GM10847 (cell line): ENCODE results near the gene RAB31.

Experiments used
- POLR2A ChIP-seq: IDR thresholded peaks from 2 replicates; pipeline ENCODE4 v1.6.1; 2011; ENCODE audit not compliant: insufficient read length; ENCODE audit errors: extremely low read depth

RAB31 gene

DNA sequence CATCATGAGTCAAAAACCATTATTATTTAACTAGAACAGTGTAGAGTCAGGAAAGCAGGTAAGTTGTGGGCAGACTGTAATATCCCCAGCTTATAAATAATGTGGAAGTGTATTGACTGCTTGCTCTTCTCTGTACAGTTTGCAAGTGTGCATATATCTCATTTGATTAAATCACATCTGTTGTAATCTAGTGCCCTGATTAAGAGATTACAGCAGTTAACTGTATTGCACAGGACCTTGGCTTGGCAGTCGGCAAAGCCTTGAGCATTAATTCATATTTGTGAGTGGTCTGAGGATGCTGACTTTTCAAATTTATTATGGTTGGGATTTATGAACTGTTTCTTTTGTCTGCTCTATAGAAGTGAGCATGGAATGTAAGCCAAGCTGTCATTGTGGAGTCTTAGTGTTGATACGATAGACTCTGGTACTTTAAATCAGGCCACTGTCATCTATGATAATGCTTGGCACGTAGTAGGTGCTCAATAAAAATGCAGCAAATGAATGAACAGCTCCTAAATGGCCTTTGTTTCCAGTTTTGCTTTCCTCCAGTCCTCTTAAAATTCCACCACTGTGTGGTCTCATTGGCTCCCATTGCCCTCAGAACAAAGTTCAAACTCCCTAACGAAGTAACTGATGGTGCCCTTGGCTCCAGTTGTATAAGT lies 48.3 kb downstream of the RAB31 start:
- TF ChIP-seq POLR2A, result no peak

DNA sequence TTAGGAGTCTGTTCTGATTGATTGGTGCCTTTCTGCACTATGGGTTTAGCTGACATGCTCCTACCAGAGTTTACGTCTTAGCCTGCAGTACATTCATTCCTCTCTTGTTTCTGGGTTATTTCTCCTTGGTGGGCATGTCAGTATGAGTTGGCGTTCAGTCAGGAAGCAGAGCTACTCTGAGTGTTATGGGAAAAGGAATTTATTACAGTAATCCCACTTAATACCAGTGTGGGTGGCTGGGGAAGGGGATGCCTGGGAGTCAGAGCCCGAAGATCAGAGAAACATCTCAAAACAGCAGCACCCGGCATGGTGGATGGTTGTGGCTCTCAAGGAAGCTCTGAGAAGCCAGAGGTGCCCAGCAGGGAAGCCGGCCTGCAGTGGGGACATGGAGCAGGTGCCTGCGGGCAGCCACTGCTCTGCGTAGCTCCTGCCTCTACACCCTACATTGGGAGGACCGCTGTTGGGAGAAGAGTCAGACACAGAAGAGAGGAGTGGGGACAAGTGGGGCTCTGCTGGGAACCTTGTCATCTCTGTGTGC lies 48.9 kb downstream of the RAB31 start:
- no peak for TF ChIP-seq POLR2A

DNA sequence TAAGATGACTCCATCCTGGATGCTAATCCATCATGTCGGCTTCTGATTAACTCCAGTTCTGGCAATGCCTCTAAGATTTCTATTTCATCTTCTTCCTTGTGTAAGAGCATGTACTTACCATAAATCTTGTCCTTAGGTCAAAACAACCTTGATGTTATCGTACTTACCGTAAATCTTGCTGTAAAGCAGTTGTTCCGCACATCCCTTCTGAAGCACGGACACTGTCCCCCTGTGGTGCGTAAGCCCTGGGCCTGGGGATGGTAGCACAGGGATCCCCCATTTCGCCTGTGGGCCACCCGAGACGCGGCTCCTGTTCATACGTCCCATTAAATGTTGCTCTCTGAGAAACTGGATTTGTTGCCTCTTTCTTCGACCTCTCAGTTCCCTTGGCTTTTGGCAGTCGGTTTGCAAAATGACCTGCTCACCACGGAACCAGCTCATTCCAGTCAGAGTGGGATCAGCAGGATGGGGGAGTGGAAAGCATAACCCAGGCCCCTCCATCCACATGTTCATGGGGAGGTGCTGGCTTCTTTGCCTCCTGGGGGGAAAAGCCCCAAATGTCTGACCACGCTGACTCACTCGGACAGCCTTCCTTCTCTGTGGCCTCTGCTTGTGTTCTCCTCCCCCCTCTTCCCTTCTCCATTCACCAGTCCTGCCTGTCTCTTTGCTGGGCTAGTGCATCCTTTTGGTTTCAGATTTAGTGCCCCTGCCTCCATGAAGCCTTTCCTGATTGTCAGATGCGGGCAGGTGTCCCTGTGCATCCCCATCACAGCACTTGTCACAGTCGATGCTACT lies 49.9 kb downstream of the RAB31 start:
- no peak for TF ChIP-seq POLR2A

DNA sequence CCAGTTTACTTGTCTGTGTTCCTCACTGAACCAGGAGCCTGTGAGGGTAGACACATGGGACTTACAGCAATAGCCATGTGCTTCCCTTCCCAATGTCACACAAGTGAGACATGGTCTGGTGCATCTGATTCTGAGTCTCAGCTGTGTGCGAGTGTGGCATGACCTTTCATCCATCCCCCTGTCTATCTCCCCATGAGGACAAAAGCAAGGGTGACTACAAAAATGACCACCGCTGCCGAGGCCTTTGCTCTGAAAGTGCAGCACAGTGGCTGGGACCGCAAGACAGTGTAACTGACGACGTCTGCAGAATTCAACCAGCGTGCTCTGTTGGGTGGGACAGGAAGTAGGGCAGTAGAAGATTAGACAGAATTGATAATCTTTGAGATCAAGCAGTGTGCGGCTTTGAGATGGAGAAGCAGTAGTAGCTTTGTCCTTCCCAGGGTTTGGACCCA lies 50.5 kb downstream of the RAB31 start:
- no peak for TF ChIP-seq POLR2A

DNA sequence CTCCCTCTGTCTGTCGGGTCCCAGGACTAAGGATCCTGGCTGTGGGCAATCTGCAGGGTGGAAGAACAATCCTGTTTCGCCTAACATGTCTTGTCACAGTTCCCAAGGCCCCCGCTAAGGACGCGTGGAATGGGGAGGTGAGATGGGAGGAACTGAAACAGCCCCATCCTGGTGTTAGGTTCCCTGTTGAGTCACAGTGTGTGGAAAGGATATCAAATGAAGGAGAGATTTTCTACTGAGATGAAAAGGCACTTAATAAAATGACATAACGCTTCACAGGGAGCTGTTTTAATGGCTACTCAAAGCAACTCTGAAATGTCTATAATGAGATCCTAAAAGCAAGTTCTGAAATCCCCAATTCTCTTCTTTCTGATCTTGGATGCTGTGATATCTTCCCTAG lies 52.5 kb downstream of the RAB31 start:
- no peak for TF ChIP-seq POLR2A

DNA sequence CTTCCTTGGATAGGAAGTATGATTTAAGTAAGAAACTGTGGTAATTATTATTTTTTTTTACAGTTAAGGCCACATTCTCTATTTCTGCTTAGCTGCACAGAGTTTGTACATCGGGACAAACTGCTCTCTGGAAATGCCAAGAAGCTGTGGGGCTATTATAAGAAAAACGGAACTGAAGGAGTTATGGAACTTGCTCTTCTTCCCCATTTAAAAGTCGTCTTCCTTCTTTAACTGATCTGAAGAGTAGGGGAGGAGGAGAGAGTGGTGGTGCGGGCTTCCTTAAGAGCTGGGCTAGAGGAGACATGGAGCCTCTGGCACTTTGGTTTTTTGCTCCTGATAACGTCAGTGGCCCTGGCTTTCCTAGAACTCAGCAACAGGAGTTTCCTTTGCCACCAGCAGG lies 54.4 kb downstream of the RAB31 start:
- no peak for TF ChIP-seq POLR2A

DNA sequence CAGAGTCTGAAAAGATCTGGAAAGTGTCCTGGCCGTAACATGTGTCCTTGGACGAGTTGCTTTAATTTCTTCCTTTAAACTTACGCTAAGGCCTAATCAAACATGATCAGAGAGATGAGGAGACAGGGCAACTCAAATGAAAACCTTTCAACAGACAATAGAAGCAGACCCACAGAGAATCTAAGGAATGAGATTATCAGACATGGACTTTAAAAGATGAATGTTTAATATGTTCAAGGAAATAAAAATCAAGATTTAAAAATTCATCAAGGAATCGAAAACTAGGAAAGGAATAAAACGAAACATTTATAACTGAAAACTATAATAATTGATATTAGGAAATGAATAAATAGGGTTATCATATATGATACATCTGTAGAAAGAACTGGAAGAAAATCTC lies 55.1 kb downstream of the RAB31 start:
- no peak for TF ChIP-seq POLR2A

DNA sequence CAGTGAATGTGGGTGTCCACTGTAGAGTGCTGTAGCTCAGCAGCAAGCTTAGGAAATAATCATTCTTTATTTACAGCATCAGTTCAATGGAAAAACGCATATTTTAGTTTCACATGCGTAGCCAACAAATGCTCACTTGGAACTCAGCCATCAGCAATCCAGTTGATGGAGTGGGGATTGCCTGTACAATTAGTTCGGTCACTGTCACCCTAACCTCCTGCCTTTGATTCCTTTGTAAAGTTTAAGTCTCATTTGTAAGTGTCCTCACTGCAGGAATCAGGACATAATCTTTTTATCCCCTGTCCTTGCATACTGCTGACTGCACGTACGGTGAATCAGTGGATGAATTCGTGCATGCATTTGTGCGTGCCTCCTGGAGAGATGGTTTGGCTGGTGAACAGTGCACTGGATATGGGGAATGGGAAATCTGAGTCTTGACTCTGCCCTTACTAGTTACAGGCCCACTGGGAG lies 55.9 kb downstream of the RAB31 start:
- no peak for TF ChIP-seq POLR2A

DNA sequence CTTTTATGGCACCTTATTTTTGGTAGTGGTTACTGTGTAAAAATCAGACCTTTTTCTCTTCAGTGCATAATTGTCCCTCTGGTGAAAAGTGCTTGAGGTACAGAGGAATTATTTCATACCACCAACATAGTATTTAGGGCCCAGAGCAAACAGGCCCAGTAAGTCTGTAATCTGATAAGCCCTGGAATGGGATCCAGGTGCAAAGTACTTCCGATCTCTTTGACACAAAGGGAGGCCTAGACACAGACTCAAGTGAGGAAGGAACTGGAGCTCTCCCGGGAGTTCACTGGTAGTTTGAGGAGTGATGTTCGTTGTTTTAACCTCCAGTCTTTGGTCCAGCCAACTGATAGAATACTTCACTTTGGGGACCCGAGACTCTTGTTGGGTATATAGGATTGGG lies 57.4 kb downstream of the RAB31 start:
- TF ChIP-seq POLR2A, result no peak

DNA sequence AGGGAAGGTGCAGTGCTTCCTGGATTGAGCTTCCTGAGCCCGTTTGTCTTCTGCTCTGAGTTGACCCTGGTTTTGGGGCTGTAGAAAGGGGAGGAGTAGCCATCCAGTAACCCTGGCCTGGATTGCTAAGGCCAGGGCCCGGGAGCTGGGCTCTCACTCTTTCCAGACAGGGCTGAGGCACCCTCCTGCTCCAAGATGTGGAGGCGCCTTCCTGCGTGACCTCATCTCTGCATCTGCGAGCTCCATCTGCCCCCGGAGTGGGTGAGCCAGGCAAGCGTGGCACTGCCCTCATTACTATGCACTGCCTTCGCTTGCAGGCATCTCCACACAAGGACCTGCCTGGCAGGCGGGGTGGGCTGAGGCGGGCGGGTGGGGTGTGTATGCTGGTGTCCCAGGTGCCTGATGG lies 58.0 kb downstream of the RAB31 start:
- no peak for TF ChIP-seq POLR2A

DNA sequence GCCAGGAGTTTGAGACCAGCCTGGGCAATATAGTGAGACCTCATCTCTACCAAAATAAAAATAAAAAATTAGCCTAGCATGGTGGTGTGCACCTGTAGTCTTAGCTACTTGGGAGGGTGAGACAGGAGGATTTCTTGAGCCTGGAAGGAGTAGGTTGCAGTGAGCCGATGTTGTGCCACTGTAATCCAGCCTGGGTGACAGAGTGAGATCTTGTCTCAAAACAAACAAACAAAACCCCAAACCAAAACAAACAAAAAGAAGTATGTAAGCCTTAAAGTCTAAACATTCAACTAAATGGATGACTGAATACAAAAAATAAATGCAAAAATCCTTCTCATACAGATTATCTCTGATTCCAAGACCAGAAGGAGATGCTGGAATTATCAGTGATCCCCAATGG lies 58.6 kb downstream of the RAB31 start:
- no peak for TF ChIP-seq POLR2A

DNA sequence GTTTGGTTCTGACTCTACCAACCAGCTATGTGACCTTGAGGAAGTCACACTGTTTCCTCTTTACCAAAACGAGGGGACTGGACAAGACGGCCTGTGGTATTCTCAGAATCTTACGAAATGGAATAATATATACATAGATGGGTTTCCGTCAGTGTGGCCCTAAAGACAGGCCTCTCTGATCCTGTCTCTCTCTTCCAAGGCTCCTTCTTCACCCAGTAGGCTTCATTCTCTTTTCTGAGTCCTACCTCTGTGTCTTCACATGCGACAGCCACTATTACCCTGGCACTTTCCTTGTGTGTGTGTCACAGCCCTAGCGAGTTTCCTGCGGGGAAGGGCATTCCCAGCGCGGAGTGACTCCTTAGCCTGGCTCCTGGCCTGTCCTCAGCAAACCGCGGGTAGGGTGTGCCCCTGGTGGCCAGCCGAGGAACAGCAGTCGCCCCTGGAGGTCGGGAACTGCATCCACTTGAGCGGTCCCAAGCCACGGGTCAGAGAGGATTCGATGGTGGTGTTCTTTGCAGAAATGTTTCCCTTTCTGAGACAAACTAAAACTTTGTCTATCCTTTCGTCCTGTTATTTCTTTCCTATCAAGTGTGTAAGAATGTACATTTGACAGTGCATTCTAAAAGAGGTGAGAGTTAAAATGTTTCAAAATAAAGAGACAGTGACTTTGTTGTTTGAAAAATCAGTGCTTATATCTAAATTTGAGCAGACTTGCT lies 63.3 kb downstream of the RAB31 start:
- TF ChIP-seq POLR2A, result no peak

DNA sequence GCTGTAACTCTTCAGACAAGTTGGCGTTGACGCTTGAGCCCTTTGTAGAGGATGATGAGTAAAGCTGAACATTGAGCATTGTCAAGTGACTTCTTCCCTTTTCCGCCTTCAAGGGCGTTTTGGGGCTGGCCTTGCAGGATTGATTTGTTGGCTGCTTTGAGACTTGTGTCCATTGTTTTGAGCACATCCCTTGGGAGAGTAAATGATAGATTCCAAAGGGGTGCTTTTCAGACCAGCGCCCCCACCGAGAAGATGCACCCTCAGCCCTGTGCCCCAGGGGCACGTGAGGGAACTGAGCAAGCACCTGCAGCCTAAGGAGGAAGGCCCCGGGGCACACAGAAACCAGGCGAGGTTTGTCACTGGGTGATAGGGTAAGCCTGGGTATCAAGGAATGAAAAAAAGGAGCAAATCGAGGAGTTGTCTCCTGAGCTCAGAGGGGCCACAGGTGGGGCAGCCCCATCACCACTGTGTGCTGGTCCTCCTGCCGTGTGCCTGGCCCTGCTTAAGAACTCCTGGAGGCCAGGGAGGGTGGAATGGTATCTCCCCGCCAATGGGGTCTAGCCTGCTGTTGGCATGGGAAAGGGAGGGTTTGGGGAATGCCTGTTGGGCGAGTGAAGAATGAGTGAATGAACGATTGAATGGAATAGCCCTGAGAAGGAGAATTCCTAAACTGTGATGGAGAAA lies 64.0 kb downstream of the RAB31 start:
- TF ChIP-seq POLR2A, result no peak

DNA sequence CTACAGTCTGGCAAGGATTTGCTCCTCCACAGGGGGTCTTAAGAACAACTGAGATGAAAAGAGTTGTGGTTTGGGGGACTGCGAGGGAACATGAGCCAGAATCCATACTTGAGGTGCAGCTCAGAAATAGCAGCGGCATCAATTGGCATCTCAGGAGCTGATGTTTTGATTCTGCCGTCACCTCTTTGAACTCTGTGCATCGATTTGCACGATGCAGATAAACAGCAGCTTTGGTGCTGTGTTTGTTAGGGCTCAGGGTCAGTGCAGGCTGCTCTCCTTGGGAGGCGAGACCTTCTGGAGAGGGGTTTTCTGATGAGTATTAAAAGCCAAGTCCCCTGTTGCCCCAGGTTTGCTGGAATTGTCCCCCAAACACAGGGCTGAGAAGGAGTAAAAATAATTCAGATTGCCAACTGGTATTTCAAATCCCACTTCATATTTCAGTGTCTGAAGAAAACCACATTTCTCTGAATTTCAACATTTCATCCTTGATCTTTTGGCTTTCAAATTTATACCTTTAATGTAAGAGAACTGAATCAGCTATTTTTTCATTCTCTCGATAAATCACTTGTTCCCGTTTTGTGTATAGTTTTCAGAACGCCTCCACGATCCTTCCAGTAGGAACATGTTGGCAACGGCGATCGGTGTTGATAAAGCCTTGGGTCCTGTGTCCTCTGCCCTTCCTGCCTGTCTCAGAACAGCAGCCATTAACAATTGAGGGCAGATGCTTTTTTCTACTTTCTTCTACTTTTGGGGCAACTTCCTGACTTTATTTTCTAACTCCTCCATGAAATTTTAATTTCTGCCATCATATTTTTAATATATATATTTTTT lies 65.0 kb downstream of the RAB31 start:
- no peak for TF ChIP-seq POLR2A
